ENCODE data around the gene TMEM108.

GRCh38 chr3:133167340-133168024 is 129.3 kb downstream of the TMEM108 start:
- TF ChIP-seq CTCF (IDR thresholded peaks at IDR 0.05), result no peak
- no peak for TF ChIP-seq POLR2A (IDR thresholded peaks at IDR 0.05)

Measured in heart left ventricle (tissue), 13 donors.